ENCODE results near the gene SAMD4A.

The SAMD4A gene

GRCh38 chr14:54664961-54665360, 98.0 kb downstream of the SAMD4A start:
- no peak for DNase-seq

GRCh38 chr14:54665946-54666345, 99.0 kb downstream of the SAMD4A start:
- DNase-seq: no peak

GRCh38 chr14:54667026-54667744, 100.3 kb downstream of the SAMD4A start:
- no peak for DNase-seq

- DNase-seq: no peak
Observed at GRCh38 chr14:54667764-54668163, 100.8 kb downstream of the SAMD4A start.

- peak; percentile 94 for DNase-seq
Observed at GRCh38 chr14:54669721-54670561, 103.0 kb downstream of the SAMD4A start.

- DNase-seq: no peak
Observed at GRCh38 chr14:54671537-54671936, 104.6 kb downstream of the SAMD4A start.

GRCh38 chr14:54672181-54672580, 105.3 kb downstream of the SAMD4A start:
- DNase-seq: no peak

GRCh38 chr14:54672688-54673087, 105.8 kb downstream of the SAMD4A start:
- DNase-seq: no peak

GRCh38 chr14:54673193-54674045, 106.5 kb downstream of the SAMD4A start:
- peak; percentile 71 for DNase-seq

- DNase-seq: no peak
Observed at GRCh38 chr14:54674046-54674741, 107.3 kb downstream of the SAMD4A start.

- DNase-seq: no peak
Observed at GRCh38 chr14:54675236-54676128, 108.6 kb downstream of the SAMD4A start.

- DNase-seq: peak; percentile 97
Observed at GRCh38 chr14:54676812-54677708, 110.1 kb downstream of the SAMD4A start.

GRCh38 chr14:54680651-54681050, 113.7 kb downstream of the SAMD4A start:
- DNase-seq: peak; percentile 55

GRCh38 chr14:54681811-54682261, 114.9 kb downstream of the SAMD4A start:
- peak; percentile 35 for DNase-seq

GRCh38 chr14:54682578-54682977, 115.7 kb downstream of the SAMD4A start:
- DNase-seq: no peak

GRCh38 chr14:54683882-54684794, 117.2 kb downstream of the SAMD4A start:
- peak; percentile 84 for DNase-seq

- DNase-seq: no peak
Observed at GRCh38 chr14:54685286-54685845, 118.4 kb downstream of the SAMD4A start.

- DNase-seq: peak; percentile 94
Observed at GRCh38 chr14:54686219-54686870, 119.4 kb downstream of the SAMD4A start.
